ENCODE measurements around the gene STX5.

STX5 gene

GRCh38 chr11:62851807-62852522 lies 20.1 kb upstream of the STX5 start:
- H3K27me3 ChIP-seq (ENCODE audit: insufficient read depth, low read depth), result no peaks in the 10 kb centered on the region
- peak overlapping the region; percentile 96; the same call in 1 of the 2 replicates for H3K27ac ChIP-seq
- H3K4me2 ChIP-seq, result no peak overlapping the region; the same call in 1 of the 2 replicates
- peaks cover 27% of the 10 kb centered on the region for H4K20me1 ChIP-seq (ENCODE audit: insufficient read depth)
- peaks cover 49% of the 10 kb centered on the region for H3K4me1 ChIP-seq (ENCODE audit: low read depth, poor library complexity, severe bottlenecking)
- H3K9ac ChIP-seq, result no peak overlapping the region; the same call in 1 of the 2 replicates
- peaks cover 46% of the 10 kb centered on the region for H3K79me2 ChIP-seq (ENCODE audit: insufficient read depth, low read depth)
- no peak overlapping the region for H2AFZ ChIP-seq (ENCODE audit: low read depth)
- peaks cover 28% of the 10 kb centered on the region for H3K36me3 ChIP-seq (ENCODE audit: insufficient read depth)
- TF ChIP-seq CTCF (conservative IDR thresholded peaks at IDR 0.05; ENCODE audit: low read depth, low read length), result no peak
- H3K4me3 ChIP-seq (IDR thresholded peaks at IDR 0.05; ENCODE audit: insufficient read depth, low read depth, low read length), result no peak overlapping the region

- TF ChIP-seq CTCF (conservative IDR thresholded peaks at IDR 0.05; ENCODE audit: low read depth, low read length), result no peak
- Histone ChIP-seq H3K27ac (peak overlapping the region; percentile 96; the same call in 1 of the 2 replicates), H4K20me1 (ENCODE audit: insufficient read depth) (peaks cover 27% of the 10 kb centered on the region), H3K79me2 (ENCODE audit: insufficient read depth, low read depth) (peaks cover 37% of the 10 kb centered on the region), H3K4me3 (IDR thresholded peaks at IDR 0.05; ENCODE audit: insufficient read depth, low read depth, low read length) (no peak overlapping the region), H3K36me3 (ENCODE audit: insufficient read depth) (peaks cover 28% of the 10 kb centered on the region), H3K4me1 (ENCODE audit: low read depth, poor library complexity, severe bottlenecking) (peaks cover 49% of the 10 kb centered on the region), H2AFZ (ENCODE audit: low read depth) (no peak overlapping the region), H3K27me3 (ENCODE audit: insufficient read depth, low read depth) (no peaks in the 10 kb centered on the region), H3K9ac (no peak overlapping the region; the same call in 1 of the 2 replicates), H3K4me2 (no peak overlapping the region)
Observed at GRCh38 chr11:62850911-62851806, 19.3 kb upstream of the STX5 start.

DNA sequence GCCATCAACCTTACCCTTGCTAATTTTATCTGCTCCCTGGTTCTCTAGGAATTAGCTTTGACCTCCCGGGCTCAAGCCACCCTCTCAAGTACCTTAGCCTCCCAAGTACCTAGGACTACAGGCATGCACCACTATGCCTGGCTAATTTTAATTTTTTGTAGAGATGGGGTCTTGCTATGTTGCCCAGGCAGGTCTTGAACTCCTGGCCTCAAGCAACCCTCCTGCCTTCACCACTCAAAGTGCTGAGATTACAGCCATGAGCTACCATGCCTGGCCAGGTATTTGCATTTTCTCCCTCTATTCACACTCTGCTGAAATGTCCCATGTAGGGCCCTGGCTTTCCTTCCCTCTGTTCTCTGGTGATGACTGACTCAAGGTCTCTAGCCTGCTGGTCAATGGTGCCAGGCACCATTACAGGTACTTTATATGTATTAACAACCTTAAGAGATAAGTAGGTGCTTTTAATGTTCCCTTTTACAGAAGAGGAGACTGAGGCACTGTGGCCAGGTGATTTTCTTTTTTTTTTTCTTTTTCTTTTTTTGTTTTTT lies 16.0 kb upstream of the STX5 start:
- H3K27me3 ChIP-seq (ENCODE audit: insufficient read depth, low read depth), result no peaks in the 10 kb centered on the region
- H3K27ac ChIP-seq, result no peak overlapping the region; the same call in 1 of the 2 replicates
- H4K20me1 ChIP-seq (ENCODE audit: insufficient read depth), result peaks cover 6% of the 10 kb centered on the region; the same call in 1 of the 2 replicates
- H3K4me2 ChIP-seq, result no peak overlapping the region
- no peak for TF ChIP-seq CTCF (conservative IDR thresholded peaks at IDR 0.05; ENCODE audit: low read depth, low read length)
- peaks cover 2% of the 10 kb centered on the region; the same call in 1 of the 2 replicates for H3K36me3 ChIP-seq (ENCODE audit: insufficient read depth)
- H3K79me2 ChIP-seq (ENCODE audit: insufficient read depth, low read depth), result peaks cover 6% of the 10 kb centered on the region; the same call in 1 of the 2 replicates
- no peak overlapping the region for H3K9ac ChIP-seq
- H2AFZ ChIP-seq (ENCODE audit: low read depth), result no peak overlapping the region
- H3K4me1 ChIP-seq (ENCODE audit: low read depth, poor library complexity, severe bottlenecking), result peaks cover 47% of the 10 kb centered on the region
- no peak overlapping the region for H3K4me3 ChIP-seq (IDR thresholded peaks at IDR 0.05; ENCODE audit: insufficient read depth, low read depth, low read length)

DNA sequence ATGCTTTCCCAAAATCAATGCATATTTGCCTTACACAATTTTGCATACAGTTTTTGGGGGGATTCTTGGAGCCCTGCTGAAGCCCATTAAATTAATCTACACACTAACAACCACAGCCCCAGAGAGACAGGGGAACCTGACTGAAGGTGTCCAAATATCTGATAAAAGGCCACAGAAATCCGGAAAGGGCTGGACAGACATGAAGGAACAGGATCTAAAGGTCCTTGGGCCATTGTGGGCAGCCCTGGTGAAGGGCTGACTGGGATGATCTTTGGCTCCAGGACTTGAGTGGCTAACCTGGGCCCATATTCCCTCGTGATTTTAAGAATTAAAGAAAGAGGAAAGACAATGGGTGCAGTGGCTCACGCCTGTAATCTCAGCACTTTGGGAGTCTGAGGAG lies 14.3 kb upstream of the STX5 start:
- Histone ChIP-seq H3K4me2 (no peak overlapping the region), H3K79me2 (ENCODE audit: insufficient read depth, low read depth) (no peaks in the 10 kb centered on the region), H3K36me3 (ENCODE audit: insufficient read depth) (no peaks in the 10 kb centered on the region), H3K9ac (no peak overlapping the region), H4K20me1 (ENCODE audit: insufficient read depth) (no peaks in the 10 kb centered on the region), H2AFZ (ENCODE audit: low read depth) (no peak overlapping the region), H3K4me3 (IDR thresholded peaks at IDR 0.05; ENCODE audit: insufficient read depth, low read depth, low read length) (no peak overlapping the region), H3K27me3 (ENCODE audit: insufficient read depth, low read depth) (no peaks in the 10 kb centered on the region), H3K27ac (no peak overlapping the region), H3K4me1 (ENCODE audit: low read depth, poor library complexity, severe bottlenecking) (peaks cover 40% of the 10 kb centered on the region)
- no peak for TF ChIP-seq CTCF (conservative IDR thresholded peaks at IDR 0.05; ENCODE audit: low read depth, low read length)
